Putamen (tissue), 1 donor: Measurements from ENCODE around the gene CAV2.

ENCODE experiments used
- DNase-seq: peaks from one replicate; pipeline ENCODE4 v3.0.0-alpha.2; 2016; ENCODE audit warnings: low spot score

The CAV2 gene

DNA sequence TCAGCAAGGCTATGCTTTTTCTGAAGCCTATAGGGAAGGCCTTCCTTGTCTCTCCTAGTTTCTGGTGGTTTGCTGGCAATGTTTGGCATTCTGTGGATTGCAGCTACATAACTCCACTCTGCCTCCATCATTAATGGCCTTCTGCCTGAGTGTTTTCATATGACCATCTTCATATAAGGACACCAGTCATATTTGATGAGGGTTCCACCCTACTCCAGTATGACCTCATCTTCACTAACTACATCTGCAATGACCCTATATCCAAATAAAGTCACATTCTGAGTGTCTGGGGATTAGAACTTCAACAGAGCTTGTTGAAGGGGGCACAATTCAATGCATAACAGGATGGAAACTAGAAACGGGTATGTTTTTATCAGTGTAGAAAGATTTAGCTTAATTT lies 47.4 kb downstream of the CAV2 start:
- DNase-seq: no peak

DNA sequence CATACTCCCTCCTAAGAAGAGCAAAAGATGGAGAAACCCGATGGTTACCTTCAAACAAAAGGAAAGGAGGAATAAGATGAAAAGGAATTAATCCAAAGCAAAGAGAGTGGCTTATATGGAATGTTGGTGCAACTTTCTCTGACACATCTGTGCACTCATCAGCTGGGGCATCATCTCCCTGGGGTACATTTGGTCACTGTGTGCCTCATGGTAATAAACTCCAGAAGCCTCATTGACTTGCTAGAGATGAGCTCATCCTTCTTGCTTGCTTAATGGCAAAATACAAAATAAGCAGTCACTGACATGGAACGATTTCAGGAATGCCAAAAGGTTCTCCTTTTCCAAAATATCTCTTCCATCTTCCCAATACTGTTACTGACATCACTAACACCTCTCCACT lies 47.8 kb downstream of the CAV2 start:
- DNase-seq: no peak

DNA sequence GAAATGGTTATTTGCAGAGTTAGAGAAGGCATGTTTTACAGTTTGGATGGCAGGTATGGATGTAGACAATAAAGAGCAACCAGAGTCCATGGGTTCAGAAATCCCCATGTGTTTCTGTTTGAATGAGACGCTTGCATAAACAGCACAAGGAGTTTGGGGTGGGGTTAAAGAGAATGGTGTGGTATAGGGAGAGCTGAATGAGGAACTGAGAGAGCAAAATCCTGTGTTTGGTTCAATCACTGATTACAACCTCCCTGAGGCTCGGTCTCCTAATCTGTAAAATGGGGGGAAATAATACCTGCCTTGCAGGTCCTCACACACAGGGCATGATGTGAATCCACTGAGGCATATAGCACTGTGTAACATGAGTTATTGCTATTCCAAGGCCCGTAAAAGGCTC lies 49.0 kb downstream of the CAV2 start:
- no peak for DNase-seq

DNA sequence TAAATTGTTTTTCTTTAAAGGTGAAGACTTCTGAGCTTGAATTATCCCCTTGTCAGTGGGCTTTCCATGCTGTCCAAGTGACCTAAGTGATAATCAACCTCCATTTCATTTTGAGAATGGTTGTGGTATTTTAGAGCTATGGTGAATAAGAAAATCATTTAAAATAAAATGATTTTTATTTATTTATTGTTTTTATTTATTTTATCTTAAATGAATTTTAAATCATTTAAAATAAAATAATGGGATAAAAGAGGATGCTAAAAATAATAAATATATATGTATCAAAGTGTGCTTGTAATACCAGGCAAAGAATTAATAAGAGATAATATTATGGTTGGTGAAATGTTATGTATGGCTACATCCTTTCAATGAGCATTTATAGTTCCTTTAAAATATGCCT lies 49.8 kb downstream of the CAV2 start:
- DNase-seq: no peak

- DNase-seq: no peak
Measured at GRCh38 chr7:116551692-116552091, 52.2 kb downstream of the CAV2 start.

DNA sequence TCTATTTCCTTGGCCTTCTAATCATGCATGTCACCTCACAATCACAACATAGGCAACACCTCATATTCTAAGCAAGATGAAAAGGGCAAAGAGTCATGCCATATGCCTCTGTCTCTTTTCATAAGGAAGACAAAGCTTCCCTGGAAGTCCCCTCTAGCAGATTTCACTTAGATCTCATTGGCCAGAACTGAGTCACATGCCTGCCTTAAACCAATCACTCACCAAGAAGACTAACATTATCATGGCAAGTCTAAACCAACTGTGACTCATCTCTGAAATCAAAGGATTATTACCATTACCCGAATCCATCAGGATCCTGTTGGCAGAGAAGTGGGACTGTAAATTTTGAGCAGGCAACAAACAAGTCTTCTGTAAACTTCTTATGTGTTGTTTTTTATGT lies 53.1 kb downstream of the CAV2 start:
- DNase-seq: no peak

- no peak for DNase-seq
Measured at GRCh38 chr7:116553168-116553964, 53.8 kb downstream of the CAV2 start.

DNA sequence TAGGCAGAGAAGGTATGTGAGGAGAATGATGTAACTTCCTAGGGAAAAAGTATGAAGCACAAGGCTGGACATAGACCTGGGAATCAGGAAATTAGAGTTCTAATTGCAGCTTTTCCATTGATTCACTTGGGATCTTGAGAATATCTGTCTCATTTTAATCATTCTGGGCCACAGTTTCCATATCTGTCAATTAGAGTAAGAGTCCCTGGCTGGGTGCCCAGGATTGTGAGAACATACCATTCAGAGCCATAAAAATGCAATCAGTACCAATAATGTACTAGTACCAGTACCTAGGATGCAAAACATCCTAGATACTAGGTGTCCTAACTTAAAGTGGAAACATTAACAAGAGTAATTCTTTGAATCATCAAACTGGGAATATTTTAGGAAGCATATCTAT lies 54.9 kb downstream of the CAV2 start:
- no peak for DNase-seq

DNA sequence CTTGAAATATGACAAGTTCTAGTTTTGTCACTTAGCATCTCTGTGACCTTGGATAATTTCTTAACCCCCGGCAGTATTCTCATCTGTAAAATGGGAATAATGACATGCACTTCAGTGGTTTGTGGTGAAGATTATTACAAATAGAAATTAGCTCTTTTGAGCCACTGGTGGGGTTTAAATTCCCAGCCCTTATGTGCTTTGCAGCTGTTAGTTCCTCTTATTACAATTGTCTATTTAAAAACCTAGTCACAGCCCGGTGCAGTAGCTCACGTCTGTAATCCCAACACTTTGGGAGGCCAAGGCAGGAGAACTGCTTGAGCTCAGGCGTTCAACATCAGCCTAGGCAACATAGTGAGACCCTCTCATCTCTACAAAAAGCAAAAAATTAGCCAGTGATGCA lies 55.4 kb downstream of the CAV2 start:
- no peak for DNase-seq

DNA sequence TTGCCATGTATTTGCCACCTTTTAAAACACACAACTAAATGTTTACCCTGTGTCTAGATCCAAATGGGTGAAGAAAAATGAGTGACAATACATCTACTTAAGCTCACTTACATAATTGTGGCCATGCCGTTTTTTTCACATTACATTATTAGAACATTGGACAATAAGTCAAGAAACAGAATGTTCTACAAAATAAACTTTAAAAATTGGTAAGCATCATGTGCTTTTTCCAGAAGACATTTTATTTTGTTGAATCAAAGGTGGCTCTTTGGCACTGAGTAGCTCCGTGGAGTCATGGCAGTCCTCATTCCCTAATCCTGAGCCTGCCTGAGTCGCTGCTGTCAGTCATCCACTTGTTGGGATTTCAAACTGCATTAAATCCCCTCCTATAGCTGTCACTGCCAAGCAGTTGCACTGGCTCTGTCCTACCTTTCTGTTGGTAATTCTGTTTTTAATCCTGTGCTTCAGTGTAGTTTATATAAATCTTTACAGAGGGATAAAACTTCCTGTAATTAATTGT lies 57.6 kb downstream of the CAV2 start:
- no peak for DNase-seq

DNA sequence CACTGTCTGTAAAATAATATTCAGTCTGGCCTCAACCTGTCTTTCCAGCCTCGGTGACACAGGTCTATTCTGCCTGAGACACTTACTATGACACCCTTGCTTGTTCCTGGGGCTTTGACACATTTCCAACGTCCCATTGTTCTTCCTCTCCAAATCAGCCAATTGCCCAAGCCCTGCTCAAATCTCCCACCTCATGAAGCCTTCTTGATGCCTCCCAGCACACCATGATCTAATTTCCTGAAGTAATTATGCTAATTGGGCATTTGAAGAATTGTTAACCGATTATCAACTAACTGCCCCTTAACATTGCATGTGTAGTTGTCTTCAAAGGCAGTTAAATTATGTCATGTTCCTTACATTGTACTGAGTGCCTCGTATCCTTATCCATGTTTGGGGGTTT lies 58.4 kb downstream of the CAV2 start:
- DNase-seq: no peak
